HL-60/S4 treated with retinoic acid at 250 ng/mL for 4 days and 3 days (cell line): ENCODE results near the gene KRTAP4-3.
"Not testable (repeated sequence)": the region's sequence is repeated elsewhere in the genome, so short reads cannot be mapped to it uniquely, and the experiment has no call there.

Experiments
- in situ Hi-C: fragments of 300-500 bp; cut with MboI; formaldehyde crosslinking; loops from 2 replicates; pipeline ENCODE4 v1.7.0; 2022; ENCODE audit warnings: low sequenced_read_pairs

The KRTAP4-3 gene

GRCh38 chr17:41153856-41154255, 14.2 kb downstream of the KRTAP4-3 start:
- in situ Hi-C loops: no loop called here

DNA sequence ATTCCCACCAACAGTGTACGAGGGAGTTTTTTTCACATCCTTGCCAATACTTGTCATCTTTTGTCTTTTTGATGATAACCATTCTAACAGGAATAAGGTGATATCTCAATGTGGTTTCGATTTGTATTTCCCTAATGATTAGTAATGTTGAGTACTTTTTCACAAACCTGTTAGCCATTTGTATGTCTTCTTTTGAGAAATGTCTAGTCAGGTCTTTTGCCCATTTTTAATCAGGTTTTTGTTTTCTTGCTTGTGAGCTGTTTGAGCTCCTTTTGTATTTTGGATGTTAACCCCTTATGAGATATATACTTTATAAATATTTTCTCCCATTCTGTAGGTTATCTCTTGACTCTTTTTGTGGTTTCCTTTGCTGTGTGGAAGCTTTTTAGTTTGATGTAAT, 16.5 kb downstream of the KRTAP4-3 start:
- in situ Hi-C loops: no loop called here

- in situ Hi-C loops: no loop called here
These were observed 18.0 kb downstream of the KRTAP4-3 start for GRCh38 chr17:41150026-41150425.

- in situ Hi-C loops: no loop called here
These were observed 18.4 kb downstream of the KRTAP4-3 start, which contains the start of gene KRTAP4-5 for GRCh38 chr17:41149652-41149985. Gene KRTAP4-5 (minus strand): TSS chr17:41149825. CDS start chr17:41149767, 58 bp downstream.

DNA sequence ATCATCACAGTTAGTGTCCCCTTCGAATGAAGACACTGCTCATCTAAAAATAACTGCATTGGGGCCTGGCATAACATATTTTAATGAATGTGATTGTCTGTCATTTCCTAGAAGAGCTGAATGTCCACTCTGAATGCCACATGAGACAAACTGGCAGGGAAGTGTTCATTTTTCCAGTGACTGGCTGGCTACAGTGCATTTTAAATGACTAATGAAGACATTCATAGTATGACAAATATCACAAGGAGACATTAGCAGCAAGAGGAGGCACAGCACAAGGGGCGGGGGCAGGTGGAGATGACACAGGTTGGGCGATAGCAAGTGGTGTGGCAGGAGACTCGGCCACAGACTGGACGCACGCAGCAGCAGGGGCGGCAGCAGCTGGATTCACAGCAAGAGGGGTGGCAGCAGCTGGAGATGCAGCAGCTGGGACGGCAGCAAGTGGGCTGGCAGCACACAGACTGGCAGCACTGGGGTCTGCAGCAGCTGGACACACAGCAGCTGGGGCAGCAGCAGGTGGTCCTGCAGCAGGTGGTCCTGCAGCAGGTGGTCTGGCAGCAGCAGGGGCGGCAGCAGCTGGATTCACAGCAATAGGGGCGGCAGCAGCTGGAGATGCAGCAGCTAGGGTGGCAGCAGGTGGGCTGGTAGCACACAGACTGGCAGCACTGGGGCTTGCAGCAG, 18.9 kb downstream of the KRTAP4-3 start:
- in situ Hi-C loops: not testable (repeated sequence)

DNA sequence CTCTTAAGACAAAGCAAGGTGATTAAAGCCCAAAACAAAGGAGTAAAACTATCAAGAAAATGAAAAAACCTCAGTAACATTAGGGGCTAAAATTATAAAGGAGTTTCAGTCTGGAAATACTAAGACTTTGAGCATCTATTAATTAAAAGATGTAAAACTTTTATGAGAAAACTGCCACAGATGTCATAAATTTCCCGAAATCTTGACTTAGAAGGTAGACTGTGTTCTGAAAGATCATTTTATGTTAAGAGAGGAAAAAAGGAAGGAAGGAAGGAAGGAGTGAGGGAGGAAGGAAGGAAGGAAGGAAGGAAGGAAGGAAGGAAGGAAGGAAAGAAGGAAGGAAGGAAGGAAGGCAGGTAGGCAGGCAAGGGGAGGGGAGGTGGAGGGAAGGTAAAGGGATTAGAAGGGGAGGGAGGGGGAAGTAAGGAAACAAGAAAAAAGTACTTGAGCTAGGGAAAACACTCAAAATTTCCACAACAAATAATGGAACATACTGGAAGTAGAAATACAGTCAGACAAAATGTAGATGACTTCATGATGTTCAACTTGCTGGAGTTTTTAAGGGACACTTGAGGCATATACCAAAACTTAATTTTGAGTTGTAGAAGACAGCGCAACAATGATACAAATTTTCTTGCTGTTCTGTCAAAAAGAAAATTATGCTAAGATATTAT, 20.4 kb downstream of the KRTAP4-3 start:
- in situ Hi-C loops: no loop called here

GRCh38 chr17:41145261-41145660, 22.8 kb downstream of the KRTAP4-3 start:
- in situ Hi-C loops: no loop called here

DNA sequence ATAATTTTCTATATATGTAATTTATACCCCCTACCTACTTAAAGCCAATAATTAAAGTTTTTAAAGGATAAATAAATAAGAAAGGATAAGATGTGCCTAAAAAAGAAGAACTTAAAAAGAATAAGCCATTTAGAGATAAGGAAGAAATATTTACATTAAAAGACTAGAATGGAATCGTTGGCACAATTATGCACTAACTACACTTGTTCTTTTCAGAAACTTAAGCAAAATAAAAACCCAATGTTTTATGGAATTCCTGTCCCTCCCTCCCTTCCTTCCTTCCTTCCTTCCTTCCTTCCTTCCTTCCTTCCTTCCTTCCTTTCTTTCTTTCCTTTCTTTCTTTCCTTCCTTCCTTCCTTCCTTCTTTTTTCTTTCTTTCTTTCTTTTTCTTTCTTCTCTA, 23.2 kb downstream of the KRTAP4-3 start:
- in situ Hi-C loops: no loop called here

GRCh38 chr17:41141361-41141760, 26.7 kb downstream of the KRTAP4-3 start:
- in situ Hi-C loops: no loop called here

- in situ Hi-C loops: no loop called here
These were observed 27.5 kb downstream of the KRTAP4-3 start, which contains the start of gene KRTAP4-6 for GRCh38 chr17:41140360-41141131. Gene KRTAP4-6 (minus strand): TSS chr17:41140544. CDS start chr17:41140487, 57 bp downstream.

- in situ Hi-C loops: not testable (repeated sequence)
These were observed 28.2 kb downstream of the KRTAP4-3 start for GRCh38 chr17:41139865-41140264.

DNA sequence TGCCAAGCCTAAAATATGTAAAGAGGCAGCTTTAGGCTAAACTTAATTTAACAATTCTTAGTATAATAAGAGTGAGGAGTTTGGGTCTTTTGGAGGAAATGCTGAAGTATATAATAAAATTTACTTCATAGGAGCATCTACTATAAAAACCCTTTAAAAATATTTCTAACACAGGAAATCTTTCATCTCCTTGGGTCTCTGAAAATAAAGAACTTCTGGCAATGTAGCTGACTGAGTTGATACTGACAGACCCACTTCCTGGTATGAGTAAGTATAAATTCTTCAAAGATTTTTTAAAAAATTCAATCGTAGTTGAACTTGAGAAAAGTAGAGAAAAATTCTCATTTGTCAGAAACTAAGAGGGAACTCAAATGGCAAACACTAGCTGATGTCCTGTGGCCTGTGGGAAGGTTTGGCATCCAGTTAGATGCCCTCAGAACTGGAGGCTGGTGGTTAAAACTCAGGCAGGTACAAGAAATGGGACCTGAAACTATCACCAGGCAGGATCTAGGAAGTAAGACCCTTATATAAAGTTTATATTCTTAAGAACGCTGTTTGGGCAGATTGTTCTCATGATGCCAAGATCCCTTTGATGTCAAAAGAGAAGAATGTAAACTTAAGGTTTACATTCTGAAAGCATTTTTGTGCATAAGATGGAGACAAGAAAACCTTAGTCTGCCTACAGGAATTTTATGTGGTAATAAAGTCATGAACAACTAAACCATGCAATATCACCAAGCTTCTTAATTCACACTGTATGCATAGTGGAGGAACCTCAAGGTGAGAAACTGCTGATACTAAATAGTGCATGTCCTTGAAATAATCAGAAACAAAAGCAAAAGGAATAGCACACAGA, 33.9 kb downstream of the KRTAP4-3 start:
- in situ Hi-C loops: no loop called here

DNA sequence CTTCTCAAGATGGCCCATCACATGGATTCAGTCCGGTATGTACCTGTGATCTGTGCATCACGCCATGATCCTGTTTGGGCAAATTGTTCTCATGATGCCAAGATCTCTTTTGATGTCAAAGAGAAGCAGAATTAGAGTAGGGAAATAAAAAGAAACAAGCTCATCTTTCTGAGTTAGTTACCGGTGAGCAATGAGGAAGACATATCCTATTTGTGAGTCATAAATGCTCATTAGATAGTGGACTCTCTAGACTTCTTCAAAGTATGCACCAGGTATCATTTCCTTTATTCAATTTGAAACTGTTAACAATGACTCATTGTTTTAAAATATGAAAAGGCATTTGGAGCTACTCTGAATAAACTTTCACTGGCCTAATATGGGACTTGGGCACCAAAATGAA, 36.0 kb downstream of the KRTAP4-3 start:
- in situ Hi-C loops: no loop called here

DNA sequence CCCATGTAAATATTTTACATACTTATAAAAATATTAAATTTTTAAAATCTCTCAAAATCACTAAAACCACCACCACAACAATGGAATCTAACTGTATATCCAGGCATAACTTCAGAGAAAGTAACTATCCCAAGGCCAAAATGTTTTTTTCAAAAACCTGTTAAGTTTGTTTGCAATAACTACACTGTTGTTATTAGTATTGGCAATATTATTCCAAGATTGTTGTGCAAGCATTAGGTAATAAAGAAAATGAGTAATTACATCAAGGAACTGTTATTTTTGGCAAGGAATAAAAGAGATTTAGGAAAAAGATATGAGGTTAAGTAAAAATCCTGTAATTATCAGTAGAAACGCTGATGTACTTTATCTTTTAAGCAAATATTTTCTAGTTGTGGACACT, 40.6 kb downstream of the KRTAP4-3 start:
- in situ Hi-C loops: no loop called here

GRCh38 chr17:41126412-41126811, 41.6 kb downstream of the KRTAP4-3 start:
- in situ Hi-C loops: no loop called here

GRCh38 chr17:41125064-41125463, 43.0 kb downstream of the KRTAP4-3 start:
- in situ Hi-C loops: no loop called here

GRCh38 chr17:41123991-41124371, 44.0 kb downstream of the KRTAP4-3 start, which contains the start of gene KRTAP4-12:
Gene KRTAP4-12 (minus strand): TSS chr17:41124182. CDS start chr17:41124122, 60 bp downstream.
- in situ Hi-C loops: not testable (repeated sequence)

DNA sequence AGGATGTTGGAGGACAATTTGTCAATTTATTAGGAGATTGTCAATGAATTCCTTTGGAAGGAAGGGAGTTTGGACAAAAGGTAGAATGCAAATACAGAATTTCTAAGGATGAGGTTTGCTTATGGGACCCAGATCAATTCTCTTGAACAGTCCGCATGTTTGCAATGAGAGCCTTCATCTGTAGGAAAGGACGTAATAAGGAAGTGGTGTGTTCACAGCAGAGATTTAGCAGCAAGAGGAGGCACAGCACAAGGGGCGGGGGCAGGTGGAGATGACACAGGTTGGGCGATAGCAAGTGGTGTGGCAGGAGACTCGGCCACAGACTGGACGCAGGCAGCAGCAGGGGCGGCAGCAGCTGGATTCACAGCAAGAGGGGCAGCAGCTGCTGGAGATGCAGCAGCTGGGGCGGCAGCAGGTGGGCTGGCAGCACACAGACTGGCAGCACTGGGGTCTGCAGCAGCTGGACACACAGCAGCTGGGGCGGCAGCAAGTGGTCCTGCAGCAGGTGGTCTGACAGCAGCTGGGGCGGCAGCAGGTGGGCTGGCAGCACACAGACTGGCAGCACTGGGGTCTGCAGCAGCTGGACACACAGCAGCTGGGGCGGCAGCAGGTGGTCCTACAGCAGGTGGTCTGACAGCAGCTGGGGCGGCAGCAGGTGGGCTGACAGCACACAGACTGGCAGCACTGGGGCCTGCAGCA, 44.6 kb downstream of the KRTAP4-3 start:
- in situ Hi-C loops: not testable (repeated sequence)

DNA sequence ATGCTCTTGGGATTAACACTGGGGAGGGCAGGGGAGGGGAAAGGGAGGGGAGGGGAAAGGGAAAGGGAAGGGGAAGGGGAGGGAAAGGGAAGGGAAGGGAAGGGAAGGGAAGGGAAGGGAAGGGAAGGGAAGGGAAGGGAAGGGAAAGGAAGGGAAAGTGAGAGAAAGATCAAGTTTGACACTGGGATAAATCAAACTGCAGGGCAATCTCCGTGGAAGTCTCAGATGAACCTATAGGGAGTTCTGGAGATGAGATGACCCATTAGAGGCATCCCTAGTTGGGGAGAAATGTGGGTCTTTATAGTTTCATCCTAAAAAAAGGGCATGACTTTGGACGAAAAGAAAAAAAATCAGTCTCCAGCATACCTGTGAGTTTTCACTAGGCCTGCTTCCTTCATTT, 46.3 kb downstream of the KRTAP4-3 start:
- in situ Hi-C loops: no loop called here
